ENCODE measurements around the gene AMH.

AMH gene

DNA sequence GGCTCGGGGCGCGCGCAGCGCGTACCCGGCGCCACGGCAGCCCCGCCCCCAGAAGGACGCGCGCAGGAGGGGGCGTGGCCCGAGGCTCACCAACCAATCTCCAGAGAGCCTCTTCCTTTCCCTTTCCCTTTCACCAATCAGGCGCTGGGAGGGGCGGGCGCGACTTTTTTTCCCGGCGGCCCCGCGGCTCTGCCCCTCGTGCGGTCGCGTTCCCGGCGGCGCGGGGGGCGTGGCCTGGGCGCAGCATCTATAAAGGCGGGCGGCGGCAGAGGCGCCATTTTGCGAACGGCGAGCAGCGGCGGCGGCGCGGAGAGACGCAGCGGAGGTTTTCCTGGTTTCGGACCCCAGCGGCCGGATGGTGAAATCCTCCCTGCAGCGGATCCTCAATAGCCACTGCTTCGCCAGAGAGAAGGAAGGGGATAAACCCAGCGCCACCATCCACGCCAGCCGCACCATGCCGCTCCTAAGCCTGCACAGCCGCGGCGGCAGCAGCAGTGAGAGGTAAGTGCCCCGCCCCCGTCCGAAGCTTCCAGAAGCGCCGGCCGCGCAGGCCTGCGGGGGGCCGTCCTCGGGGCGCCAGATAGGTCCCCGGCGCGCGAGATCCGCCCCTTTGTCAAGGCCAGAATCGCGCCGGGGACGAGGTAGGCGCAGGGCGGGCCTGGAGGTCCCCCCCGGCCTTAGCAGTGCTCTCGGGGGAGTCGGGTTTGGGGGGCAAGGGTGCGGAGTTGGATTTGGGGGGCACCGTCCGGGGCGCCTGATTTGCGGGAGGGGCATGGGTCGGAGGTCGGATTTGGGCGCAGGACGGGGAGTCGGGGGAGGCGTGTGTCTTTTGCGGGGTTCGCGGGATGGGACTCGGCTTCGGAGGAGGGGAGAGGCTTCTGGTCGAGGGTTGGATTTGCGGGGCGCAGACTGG lies 20.4 kb downstream of the AMH start (continued):
- TF ChIP-seq, protein P1, sequence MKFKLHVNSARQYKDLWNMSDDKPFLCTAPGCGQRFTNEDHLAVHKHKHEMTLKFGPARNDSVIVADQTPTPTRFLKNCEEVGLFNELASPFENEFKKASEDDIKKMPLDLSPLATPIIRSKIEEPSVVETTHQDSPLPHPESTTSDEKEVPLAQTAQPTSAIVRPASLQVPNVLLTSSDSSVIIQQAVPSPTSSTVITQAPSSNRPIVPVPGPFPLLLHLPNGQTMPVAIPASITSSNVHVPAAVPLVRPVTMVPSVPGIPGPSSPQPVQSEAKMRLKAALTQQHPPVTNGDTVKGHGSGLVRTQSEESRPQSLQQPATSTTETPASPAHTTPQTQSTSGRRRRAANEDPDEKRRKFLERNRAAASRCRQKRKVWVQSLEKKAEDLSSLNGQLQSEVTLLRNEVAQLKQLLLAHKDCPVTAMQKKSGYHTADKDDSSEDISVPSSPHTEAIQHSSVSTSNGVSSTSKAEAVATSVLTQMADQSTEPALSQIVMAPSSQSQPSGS (tag by site-specific recombination; IDR thresholded peaks at IDR 0.05; ENCODE audit: low read depth), result no peak
- TF ChIP-seq ZNF660 (tag by site-specific recombination; IDR thresholded peaks at IDR 0.05) (peak; percentile 73), RBAK (tag by site-specific recombination; IDR thresholded peaks at IDR 0.05) (0 out of 2 replicates have a peak, but pooled peaks have one; percentile 11), ZBTB7A (tag by site-specific recombination; IDR thresholded peaks at IDR 0.05; ENCODE audit: low read depth) (0 out of 2 replicates have a peak, but pooled peaks have one; percentile 24), ZNF221 (tag by site-specific recombination; IDR thresholded peaks at IDR 0.05; ENCODE audit: borderline replicate concordance) (no peak), ZFP37 (tag by site-specific recombination; IDR thresholded peaks at IDR 0.05) (peak; percentile 74; the same call in 1 of the 2 replicates), ZNF274 (IDR thresholded peaks at IDR 0.05; ENCODE audit: low read length) (no peak), ZNF274 (tag by site-specific recombination; IDR thresholded peaks at IDR 0.05; ENCODE audit: borderline replicate concordance) (no peak), SP7 (tag by site-specific recombination; IDR thresholded peaks at IDR 0.05) (peak; percentile 77), ZNF596 (tag by site-specific recombination; IDR thresholded peaks at IDR 0.05) (no peak), KLF7 (tag by site-specific recombination; IDR thresholded peaks at IDR 0.05; ENCODE audit: borderline replicate concordance) (0 out of 2 replicates have a peak, but pooled peaks have one; percentile 13), ZNF560 (tag by site-specific recombination; IDR thresholded peaks at IDR 0.05; ENCODE audit: borderline replicate concordance) (no peak), ZNF670 (tag by site-specific recombination; IDR thresholded peaks at IDR 0.05; ENCODE audit: low read depth) (no peak), ZXDB (tag by site-specific recombination; IDR thresholded peaks at IDR 0.05) (peak; percentile 60), ZNF843 (tag by site-specific recombination; IDR thresholded peaks at IDR 0.05) (peak; percentile 15; the same call in 1 of the 2 replicates), KLF10 (tag by site-specific recombination; IDR thresholded peaks at IDR 0.05) (peak; percentile 92), ZNF561 (tag by site-specific recombination; IDR thresholded peaks at IDR 0.05; ENCODE audit: borderline replicate concordance) (no peak), ZNF76 (tag by site-specific recombination; IDR thresholded peaks at IDR 0.05; ENCODE audit: borderline replicate concordance, low read depth) (peak; percentile 90), KLF1 (tag by site-specific recombination; IDR thresholded peaks at IDR 0.05) (no peak), ZNF391 (tag by site-specific recombination; IDR thresholded peaks at IDR 0.05; ENCODE audit: borderline replicate concordance, low read depth) (peak; percentile 38; the same call in 1 of the 2 replicates), ZBTB8A (tag by site-specific recombination; IDR thresholded peaks at IDR 0.05) (peak; percentile 32; the same call in 1 of the 2 replicates), ZBTB21 (tag by site-specific recombination; IDR thresholded peaks at IDR 0.05) (no peak), ZFP69B (tag by site-specific recombination; IDR thresholded peaks at IDR 0.05) (no peak), MZF1 (tag by site-specific recombination; IDR thresholded peaks at IDR 0.05; ENCODE audit: borderline replicate concordance) (no peak), ZNF707 (tag by site-specific recombination; IDR thresholded peaks at IDR 0.05) (no peak)
- TF ChIP-seq, protein P2, sequence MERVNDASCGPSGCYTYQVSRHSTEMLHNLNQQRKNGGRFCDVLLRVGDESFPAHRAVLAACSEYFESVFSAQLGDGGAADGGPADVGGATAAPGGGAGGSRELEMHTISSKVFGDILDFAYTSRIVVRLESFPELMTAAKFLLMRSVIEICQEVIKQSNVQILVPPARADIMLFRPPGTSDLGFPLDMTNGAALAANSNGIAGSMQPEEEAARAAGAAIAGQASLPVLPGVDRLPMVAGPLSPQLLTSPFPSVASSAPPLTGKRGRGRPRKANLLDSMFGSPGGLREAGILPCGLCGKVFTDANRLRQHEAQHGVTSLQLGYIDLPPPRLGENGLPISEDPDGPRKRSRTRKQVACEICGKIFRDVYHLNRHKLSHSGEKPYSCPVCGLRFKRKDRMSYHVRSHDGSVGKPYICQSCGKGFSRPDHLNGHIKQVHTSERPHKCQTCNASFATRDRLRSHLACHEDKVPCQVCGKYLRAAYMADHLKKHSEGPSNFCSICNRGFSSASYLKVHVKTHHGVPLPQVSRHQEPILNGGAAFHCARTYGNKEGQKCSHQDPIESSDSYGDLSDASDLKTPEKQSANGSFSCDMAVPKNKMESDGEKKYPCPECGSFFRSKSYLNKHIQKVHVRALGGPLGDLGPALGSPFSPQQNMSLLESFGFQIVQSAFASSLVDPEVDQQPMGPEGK (tag by site-specific recombination; IDR thresholded peaks at IDR 0.05), result peak; percentile 51; the same call in 1 of the 2 replicates
- TF ChIP-seq, protein P3, sequence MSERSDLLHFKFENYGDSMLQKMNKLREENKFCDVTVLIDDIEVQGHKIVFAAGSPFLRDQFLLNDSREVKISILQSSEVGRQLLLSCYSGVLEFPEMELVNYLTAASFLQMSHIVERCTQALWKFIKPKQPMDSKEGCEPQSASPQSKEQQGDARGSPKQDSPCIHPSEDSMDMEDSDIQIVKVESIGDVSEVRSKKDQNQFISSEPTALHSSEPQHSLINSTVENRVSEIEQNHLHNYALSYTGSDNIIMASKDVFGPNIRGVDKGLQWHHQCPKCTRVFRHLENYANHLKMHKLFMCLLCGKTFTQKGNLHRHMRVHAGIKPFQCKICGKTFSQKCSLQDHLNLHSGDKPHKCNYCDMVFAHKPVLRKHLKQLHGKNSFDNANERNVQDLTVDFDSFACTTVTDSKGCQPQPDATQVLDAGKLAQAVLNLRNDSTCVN (tag by site-specific recombination; optimal IDR thresholded peaks at IDR 0.05), result peak; percentile 97
- TF ChIP-seq, protein P4, sequence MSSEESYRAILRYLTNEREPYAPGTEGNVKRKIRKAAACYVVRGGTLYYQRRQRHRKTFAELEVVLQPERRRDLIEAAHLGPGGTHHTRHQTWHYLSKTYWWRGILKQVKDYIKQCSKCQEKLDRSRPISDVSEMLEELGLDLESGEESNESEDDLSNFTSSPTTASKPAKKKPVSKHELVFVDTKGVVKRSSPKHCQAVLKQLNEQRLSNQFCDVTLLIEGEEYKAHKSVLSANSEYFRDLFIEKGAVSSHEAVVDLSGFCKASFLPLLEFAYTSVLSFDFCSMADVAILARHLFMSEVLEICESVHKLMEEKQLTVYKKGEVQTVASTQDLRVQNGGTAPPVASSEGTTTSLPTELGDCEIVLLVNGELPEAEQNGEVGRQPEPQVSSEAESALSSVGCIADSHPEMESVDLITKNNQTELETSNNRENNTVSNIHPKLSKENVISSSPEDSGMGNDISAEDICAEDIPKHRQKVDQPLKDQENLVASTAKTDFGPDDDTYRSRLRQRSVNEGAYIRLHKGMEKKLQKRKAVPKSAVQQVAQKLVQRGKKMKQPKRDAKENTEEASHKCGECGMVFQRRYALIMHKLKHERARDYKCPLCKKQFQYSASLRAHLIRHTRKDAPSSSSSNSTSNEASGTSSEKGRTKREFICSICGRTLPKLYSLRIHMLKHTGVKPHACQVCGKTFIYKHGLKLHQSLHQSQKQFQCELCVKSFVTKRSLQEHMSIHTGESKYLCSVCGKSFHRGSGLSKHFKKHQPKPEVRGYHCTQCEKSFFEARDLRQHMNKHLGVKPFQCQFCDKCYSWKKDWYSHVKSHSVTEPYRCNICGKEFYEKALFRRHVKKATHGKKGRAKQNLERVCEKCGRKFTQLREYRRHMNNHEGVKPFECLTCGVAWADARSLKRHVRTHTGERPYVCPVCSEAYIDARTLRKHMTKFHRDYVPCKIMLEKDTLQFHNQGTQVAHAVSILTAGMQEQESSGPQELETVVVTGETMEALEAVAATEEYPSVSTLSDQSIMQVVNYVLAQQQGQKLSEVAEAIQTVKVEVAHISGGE (tag by site-specific recombination; conservative IDR thresholded peaks at IDR 0.05; ENCODE audit: low read depth), result 0 out of 2 replicates have a peak, but pooled peaks have one; percentile 28
- TF ChIP-seq, protein P5, sequence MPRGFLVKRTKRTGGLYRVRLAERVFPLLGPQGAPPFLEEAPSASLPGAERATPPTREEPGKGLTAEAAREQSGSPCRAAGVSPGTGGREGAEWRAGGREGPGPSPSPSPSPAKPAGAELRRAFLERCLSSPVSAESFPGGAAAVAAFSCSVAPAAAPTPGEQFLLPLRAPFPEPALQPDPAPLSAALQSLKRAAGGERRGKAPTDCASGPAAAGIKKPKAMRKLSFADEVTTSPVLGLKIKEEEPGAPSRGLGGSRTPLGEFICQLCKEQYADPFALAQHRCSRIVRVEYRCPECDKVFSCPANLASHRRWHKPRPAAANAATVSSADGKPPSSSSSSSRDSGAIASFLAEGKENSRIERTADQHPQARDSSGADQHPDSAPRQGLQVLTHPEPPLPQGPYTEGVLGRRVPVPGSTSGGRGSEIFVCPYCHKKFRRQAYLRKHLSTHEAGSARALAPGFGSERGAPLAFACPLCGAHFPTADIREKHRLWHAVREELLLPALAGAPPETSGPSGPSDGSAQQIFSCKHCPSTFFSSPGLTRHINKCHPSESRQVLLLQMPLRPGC (tag by site-specific recombination; IDR thresholded peaks at IDR 0.05), result no peak; the same call in 1 of the 2 replicates

Data from HEK293 (cell line).